ENCODE data around the gene NLRC5. TPM values are rescaled to one million over a fixed set of nuclear protein-coding genes. Genes with fewer than 3 reads are reported as not detected.
A peak's percentile ranks its signal among the peaks of the same experiment; 100 is the strongest.
"Not testable (repeated sequence)": the region's sequence is repeated elsewhere in the genome, so short reads cannot be mapped to it uniquely, and the experiment has no call there.

NLRC5 gene
- total RNA-seq, 1 donor from 2014 or later = 6.4 TPM

GRCh38 chr16:57042157-57043111, 53.1 kb downstream of the NLRC5 start:
- DNase-seq (ENCODE audit: low spot score) (no peak), ATAC-seq (no peak)

DNA sequence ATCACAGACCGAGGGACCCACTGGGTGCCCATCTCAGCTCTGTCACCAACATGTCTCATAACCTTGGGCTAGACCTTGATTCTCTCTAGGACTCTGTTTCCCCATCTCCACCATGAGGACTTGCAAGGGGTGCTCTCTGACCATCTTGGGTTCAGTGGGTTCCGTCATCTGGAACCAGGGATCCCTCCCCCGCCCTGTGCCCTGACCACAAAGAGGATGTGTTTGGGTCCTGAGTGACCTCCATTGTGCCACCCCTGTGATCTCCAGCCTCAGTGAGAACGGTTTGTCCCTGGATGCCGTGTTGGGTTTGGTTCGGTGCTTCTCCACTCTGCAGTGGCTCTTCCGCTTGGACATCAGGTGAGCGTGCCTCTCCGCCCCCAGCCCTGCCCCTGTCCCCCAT, 53.9 kb downstream of the NLRC5 start:
- no peak for ATAC-seq

GRCh38 chr16:57044931-57045693, 55.8 kb downstream of the NLRC5 start:
- DNase-seq (ENCODE audit: low spot score) = no peak
- no peak for ATAC-seq

More for the DNA sequence above, 53.9 kb downstream of the NLRC5 start:
- DNase-seq (ENCODE audit: low spot score) = no peak

DNA sequence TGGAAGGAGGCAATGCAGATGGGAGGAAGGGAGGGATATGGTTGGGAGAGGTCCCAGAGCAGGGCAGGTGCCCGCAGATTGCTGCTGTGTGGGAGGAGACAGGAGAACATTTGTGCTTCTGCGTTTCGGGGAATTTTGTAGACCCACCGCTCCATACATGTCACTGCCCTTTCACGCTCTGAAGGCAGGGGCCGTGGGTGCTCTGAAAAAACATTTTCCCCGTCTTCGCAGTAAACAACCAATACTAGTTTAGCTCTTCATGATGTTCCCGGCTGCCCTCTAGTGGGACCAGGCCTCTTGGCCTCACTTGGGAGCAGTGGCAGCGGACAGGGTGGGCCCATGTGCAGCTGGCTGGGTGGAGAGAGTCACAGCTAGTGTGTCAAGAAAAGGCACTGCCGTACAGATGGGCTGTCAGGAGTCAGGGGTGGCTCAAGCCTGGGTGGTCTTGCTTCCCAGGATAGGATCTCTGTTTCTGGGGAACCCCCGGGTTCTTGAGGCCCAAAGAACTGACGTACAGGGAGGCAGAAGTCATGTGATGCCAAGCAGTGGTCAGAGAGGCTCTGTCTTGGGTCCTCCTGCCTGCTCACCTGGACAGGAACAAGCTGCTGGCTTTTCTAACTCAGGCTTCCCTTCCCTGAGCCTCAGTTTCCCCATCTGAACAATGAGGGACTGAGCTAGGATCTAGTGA, 56.5 kb downstream of the NLRC5 start:
- DNase-seq (ENCODE audit: low spot score) (no peak), ATAC-seq (peak; percentile 62)

DNA sequence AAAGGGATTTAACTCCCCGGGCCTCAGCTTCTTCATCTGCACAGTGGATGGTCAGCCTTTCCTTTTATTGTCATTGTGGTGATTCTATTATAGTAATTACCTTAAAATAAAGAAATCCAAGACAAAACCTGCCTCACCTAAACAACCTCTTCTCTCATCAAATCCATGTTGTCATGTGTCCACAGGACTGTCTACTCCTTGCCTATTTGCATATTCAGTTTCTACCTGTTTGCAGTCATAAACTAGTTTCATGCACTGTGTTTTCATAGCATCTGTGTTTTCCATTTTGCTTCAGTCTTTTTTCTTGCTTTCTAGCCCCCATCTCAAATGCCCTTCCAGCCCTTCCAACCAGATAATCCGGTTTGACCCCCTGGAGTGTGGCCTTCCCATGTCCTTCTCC, 58.7 kb downstream of the NLRC5 start:
- ATAC-seq = no peak
- DNase-seq (ENCODE audit: low spot score) = no peak

DNA sequence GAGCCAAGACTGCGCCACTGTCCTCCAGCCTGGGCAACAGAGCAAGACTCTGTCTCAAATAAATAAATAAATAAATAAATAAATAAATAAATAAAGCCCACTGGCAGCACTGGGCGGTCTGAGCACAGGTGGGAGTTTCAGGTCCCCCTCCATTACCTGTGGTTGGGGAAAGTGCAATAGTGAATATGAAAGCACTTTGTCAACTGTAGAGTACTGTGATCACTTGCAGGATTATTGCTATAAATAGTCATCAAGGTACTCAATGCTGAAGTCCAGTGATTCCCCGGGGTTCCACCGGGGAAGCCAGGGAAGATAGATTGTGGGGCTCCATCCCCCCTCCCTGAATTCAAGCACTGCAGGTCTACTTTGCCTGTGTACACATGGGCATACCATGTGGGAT, 60.3 kb downstream of the NLRC5 start:
- DNase-seq (ENCODE audit: low spot score) (no peak), ATAC-seq (no peak)

- DNase-seq (ENCODE audit: low spot score) = no peak
- no peak for ATAC-seq
Observed at GRCh38 chr16:57051696-57052228, 62.4 kb downstream of the NLRC5 start.

DNA sequence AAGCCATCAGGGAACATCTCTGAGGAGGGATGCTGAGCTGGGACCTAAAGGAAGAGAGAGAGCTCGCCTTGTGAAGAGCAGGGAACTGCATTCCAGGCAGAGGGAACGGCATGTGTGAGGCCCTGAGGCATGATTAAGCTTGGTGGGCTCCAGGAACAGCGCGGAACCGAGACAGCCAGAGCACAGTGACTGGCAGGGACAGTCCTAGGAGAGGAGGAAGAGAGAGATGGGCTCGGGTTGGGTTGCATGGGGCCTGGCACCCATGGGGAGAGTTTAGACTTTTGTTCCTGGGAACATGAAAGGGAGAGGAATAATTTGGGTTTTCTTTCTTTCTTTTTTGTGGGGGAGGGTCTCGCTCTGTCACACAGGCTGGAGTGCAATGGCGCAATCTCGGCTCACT, 63.8 kb downstream of the NLRC5 start:
- ATAC-seq = no peak
- no peak for DNase-seq (ENCODE audit: low spot score)

- ATAC-seq = no peak
- DNase-seq (ENCODE audit: low spot score) = no peak
Observed at GRCh38 chr16:57054338-57054737, 65.0 kb downstream of the NLRC5 start.

DNA sequence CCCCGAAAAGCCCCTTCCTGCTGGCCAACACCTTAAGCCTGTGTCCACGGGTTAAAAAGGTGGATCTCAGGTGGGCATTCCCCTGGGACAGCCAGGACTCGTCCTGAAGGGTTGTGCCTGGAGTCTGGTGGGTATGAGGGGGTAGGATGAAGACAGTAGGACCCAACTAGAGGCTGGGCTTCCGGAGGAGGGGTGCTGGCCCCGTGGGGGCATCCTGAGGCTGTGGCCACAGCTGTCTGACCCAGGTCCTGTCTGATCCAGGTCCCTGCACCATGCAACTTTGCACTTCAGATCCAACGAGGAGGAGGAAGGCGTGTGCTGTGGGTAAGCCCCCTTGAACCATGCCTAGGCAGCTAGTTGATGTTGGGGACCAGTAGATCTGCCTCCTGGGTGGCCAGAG, 65.4 kb downstream of the NLRC5 start:
- no peak for DNase-seq (ENCODE audit: low spot score)

DNA sequence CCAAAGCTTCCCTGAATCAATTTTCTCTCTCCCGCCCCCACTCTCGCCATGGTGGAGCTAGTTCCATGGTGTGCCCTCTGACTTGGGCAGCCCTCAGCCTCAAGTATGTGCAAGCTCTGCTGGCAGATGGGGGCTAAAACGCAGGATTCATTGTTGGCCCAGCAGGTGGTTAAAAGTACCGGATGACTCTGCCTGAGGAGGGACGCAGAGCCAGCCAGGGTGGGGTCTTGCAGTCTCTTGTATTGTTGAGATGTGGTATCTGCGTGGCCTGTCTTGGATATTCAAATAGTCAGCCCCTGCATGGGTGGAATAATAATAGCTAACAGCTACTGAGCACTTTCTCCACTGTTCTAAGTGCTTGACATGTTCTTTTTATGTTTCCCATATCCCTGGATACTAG, 66.3 kb downstream of the NLRC5 start:
- DNase-seq (ENCODE audit: low spot score) = no peak
- ATAC-seq = no peak

More for the DNA sequence above, 65.4 kb downstream of the NLRC5 start:
- no peak for ATAC-seq

- no peak for ATAC-seq
- DNase-seq (ENCODE audit: low spot score) = no peak
Observed at GRCh38 chr16:57058291-57058861, 69.0 kb downstream of the NLRC5 start.

- peak; percentile 20 for ATAC-seq
- no peak for DNase-seq (ENCODE audit: low spot score)
Observed at GRCh38 chr16:57060323-57061083, 71.1 kb downstream of the NLRC5 start.

DNA sequence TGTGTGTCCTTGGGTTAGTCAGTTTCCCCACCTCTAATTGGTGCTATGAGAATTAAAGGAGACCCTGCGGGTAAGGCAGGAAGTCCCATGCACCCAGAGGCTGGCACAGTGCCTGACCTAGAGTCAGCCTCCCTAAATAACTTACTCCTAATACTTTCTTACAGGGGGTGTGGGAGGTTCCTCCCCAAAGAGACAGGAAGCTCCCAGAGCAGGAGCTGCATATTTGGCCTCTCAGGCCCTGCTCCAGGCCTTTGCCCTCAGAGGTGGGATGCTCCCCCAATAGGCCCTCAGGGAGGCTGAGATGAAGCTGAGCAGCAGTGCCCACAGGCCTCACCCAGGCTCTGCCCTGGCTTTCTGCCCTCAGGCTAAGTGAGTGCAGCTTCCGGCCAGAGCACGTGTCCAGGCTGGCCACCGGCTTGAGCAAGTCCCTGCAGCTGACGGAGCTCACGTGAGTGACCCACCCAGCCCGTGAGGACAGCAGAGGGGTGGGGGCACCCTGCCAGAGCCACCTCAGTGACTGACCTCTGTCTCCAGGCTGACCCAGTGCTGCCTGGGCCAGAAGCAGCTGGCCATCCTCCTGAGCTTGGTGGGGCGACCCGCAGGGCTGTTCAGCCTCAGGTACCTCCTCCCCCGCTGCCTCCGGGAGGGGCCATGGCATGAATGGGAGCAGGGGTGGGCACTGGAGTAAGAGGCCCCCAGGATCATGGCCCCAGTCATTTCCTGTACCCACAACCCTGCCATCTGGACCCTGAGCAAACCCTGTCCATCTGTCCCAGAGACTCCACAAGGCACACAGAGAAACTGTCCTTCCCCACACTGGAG, 71.9 kb downstream of the NLRC5 start:
- peak; percentile 96 for DNase-seq (ENCODE audit: low spot score)
- ATAC-seq = peak; percentile 94

GRCh38 chr16:57062329-57062728, 73.0 kb downstream of the NLRC5 start:
- ATAC-seq (no peak), DNase-seq (ENCODE audit: low spot score) (no peak)

DNA sequence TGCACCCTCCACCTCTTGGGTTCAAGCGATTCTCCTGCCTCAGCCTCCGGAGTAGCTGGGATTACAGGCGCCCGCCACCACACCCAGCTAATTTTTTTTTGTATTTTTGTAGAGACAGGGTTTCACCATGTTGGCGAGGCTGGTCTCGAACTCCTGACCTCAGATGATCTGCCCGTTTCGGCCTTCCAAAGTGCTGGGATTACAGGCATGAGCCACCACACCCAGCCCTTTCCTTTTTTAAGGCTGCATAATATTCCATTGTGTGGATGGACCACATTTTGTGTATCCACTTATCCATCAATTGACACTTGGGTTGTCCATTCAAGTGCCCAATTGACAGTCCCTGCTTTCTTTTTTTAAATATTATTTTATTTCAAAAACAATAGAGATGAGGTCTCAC, 73.8 kb downstream of the NLRC5 start:
- DNase-seq (ENCODE audit: low spot score); ATAC-seq: not testable (repeated sequence)

DNA sequence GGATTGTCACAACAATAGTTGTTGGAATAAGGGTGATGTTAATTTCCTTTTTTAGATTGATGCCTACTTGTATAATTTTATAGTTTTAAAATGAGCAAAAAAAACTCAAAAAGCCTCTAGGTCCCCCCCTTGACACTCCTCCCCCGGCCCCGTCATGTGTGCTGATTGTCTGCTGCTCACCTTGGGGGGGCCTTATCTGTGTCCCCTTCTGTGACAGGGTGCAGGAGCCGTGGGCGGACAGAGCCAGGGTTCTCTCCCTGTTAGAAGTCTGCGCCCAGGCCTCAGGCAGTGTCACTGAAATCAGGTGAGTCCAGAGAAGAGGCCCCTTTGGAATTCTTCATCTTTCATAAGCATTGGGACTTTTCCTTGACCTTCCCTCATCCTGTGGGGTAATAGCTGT, 75.6 kb downstream of the NLRC5 start:
- DNase-seq (ENCODE audit: low spot score) = no peak
- no peak for ATAC-seq

DNA sequence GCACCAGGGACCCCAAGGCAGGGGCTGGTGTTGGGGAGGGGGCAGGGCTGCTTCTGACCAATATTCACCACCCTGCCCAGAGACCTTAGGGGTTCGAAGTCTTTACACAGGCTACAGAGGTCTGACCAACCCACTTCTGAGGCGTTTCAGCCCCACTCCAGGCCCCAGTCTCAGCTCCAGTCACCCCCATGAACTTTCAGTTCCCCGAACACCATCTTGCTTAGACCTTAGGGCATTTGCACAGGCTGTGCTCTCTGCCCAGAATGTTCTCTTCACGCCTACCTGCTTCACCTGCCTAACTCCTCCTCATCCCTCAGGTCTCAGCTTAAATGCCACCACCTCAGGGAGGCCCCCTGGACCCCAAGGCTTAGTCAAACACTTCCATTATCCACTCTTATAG, 77.3 kb downstream of the NLRC5 start:
- DNase-seq (ENCODE audit: low spot score) = no peak
- ATAC-seq = no peak

DNA sequence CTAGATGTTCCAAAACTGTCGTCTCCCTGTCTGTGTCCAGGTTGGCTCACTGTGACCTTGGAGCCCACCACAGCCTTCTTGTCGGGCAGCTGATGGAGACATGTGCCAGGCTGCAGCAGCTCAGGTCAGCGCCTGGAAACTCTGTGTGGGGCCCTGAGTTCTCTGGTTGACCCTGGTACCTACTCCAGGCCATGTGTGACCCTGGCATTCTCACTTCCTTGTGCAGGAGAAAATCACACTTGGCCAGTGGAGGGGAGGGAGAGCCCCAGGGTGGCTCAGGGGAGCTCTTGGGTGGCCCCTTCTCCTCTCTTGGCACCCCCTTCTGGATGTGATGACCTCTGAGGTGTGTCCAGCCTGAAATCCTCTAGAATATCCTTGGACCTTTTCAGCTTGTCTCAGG, 78.0 kb downstream of the NLRC5 start:
- DNase-seq (ENCODE audit: low spot score) = no peak
- ATAC-seq = no peak

Data from left lobe of liver (tissue), 2 donors.